Superior temporal gyrus (tissue), 1 donor: ENCODE data around the gene TSPAN18.

Experiments
- DNase-seq: peaks from one replicate; pipeline ENCODE4 v3.0.0-alpha.2; 2016; ENCODE audit errors: extremely low spot score

Gene TSPAN18

GRCh38 chr11:44941259-44942021 lies 214.7 kb downstream of the TSPAN18 start:
- DNase-seq = no peak

GRCh38 chr11:44942029-44942955 lies 215.5 kb downstream of the TSPAN18 start:
- no peak for DNase-seq

GRCh38 chr11:44943118-44943517 lies 216.4 kb downstream of the TSPAN18 start:
- no peak for DNase-seq

GRCh38 chr11:44943696-44944095 lies 216.9 kb downstream of the TSPAN18 start:
- DNase-seq = no peak

- DNase-seq = no peak
Measured at GRCh38 chr11:44944181-44944852, 217.6 kb downstream of the TSPAN18 start.

- DNase-seq = no peak
Measured at GRCh38 chr11:44944853-44945235, 218.1 kb downstream of the TSPAN18 start.

- DNase-seq = no peak
Measured at GRCh38 chr11:44945666-44946065, 218.9 kb downstream of the TSPAN18 start.

- no peak for DNase-seq
Measured at GRCh38 chr11:44946263-44946662, 219.5 kb downstream of the TSPAN18 start.

- no peak for DNase-seq
Measured at GRCh38 chr11:44947114-44947513, 220.4 kb downstream of the TSPAN18 start.

GRCh38 chr11:44948155-44948554 lies 221.4 kb downstream of the TSPAN18 start:
- DNase-seq = no peak

GRCh38 chr11:44949160-44950030 lies 222.6 kb downstream of the TSPAN18 start:
- DNase-seq = no peak

GRCh38 chr11:44950031-44950624 lies 223.4 kb downstream of the TSPAN18 start:
- DNase-seq = no peak

- no peak for DNase-seq
Measured at GRCh38 chr11:44950625-44951476, 224.1 kb downstream of the TSPAN18 start, which contains the start of gene TP53I11. Gene TP53I11, minus strand, starts transcription at chr11:44950883. Its CDS starts 12,548 bp downstream, at chr11:44938335.

GRCh38 chr11:44952082-44952481 lies 225.3 kb downstream of the TSPAN18 start:
- DNase-seq = no peak

- no peak for DNase-seq
Measured at GRCh38 chr11:44952500-44953260, 225.9 kb downstream of the TSPAN18 start.

GRCh38 chr11:44954051-44954906 lies 227.5 kb downstream of the TSPAN18 start:
- no peak for DNase-seq

GRCh38 chr11:44955015-44955738 lies 228.4 kb downstream of the TSPAN18 start:
- no peak for DNase-seq
